Bronchial epithelial cell (primary cell): Measurements from ENCODE around the gene ALG2. TPM values are rescaled to one million over a fixed set of nuclear protein-coding genes. Genes with fewer than 3 reads are reported as not detected.

Source experiments
- DNase-seq: peaks from one replicate; pipeline ENCODE4 v3.0.0-alpha.2; 2010; ENCODE audit warnings: low read depth
- FAIRE-seq: peaks from 2 replicates; lab custom pipeline; 2011; peaks lifted over from hg19 to GRCh38; lab: Jason Lieb, UNC
- H3K27me3 ChIP-seq: 2 replicates; pipeline ENCODE4 v1.5.1; 2011; ENCODE audit warnings: low read length; ENCODE audit not compliant: control insufficient read depth, insufficient read depth
- H3K36me3 ChIP-seq: 2 replicates; pipeline ENCODE4 v1.5.1; 2011; ENCODE audit warnings: low read length; ENCODE audit not compliant: control insufficient read depth, insufficient read depth
- H3K4me3 ChIP-seq: 2 replicates; pipeline ENCODE4 v1.5.1; 2011; ENCODE audit warnings: mild to moderate bottlenecking, low read depth, low read length, control low read depth
- CTCF ChIP-seq: IDR thresholded peaks from 2 replicates; pipeline ENCODE4 v1.5.1; 2011; ENCODE audit warnings: mild to moderate bottlenecking, moderate library complexity, low read length, control low read depth, inconsistent platforms; ENCODE audit not compliant: insufficient read depth, severe bottlenecking
- total RNA-seq: library from RNA; depleted of rRNA; stranded (reverse); fragments of >200 nt; gene quantifications from 2 replicates; pipeline ENCODE4 v1.2.1, GENCODE V29; 2014

ALG2 gene
- total RNA-seq, 1 donor from 2014 or later = 33.2 TPM

- TF ChIP-seq CTCF = no peak
- DNase-seq = no peak
- no peak for FAIRE-seq
- no peak overlapping the region for H3K4me3 ChIP-seq
- H3K27me3 ChIP-seq = no peaks in the 10 kb centered on the region
- peaks cover 12% of the 10 kb centered on the region for H3K36me3 ChIP-seq
These were observed 2.7 kb upstream of the ALG2 start for GRCh38 chr9:99224445-99224844.

- no peak for TF ChIP-seq CTCF
- Histone ChIP-seq H3K27me3 (no peaks in the 10 kb centered on the region), H3K4me3 (peak overlapping the region; percentile 85), H3K36me3 (peaks cover 10% of the 10 kb centered on the region)
- FAIRE-seq (no peak), DNase-seq (no peak)
These were observed 901 bp upstream of the ALG2 start for GRCh38 chr9:99222416-99223270.

GRCh38 chr9:99221266-99221620 is 499 bp downstream of the ALG2 start:
- FAIRE-seq (no peak), DNase-seq (no peak)
- Histone ChIP-seq H3K27me3 (no peaks in the 10 kb centered on the region), H3K4me3 (peak overlapping the region; percentile 85), H3K36me3 (peaks cover 8% of the 10 kb centered on the region)
- no peak for TF ChIP-seq CTCF

- H3K36me3 ChIP-seq = peaks cover 6% of the 10 kb centered on the region
- no peak for DNase-seq
These were observed 1.7 kb downstream of the ALG2 start for GRCh38 chr9:99220011-99220410.

GRCh38 chr9:99216073-99216472 is 5.7 kb downstream of the ALG2 start:
- no peak overlapping the region for H3K4me3 ChIP-seq
- FAIRE-seq (no peak), DNase-seq (no peak)
- no peaks in the 10 kb centered on the region for H3K27me3 ChIP-seq
- TF ChIP-seq CTCF = no peak
- H3K36me3 ChIP-seq = peaks cover 5% of the 10 kb centered on the region

More at GRCh38 chr9:99220011-99220410, 1.7 kb downstream of the ALG2 start:
- TF ChIP-seq CTCF = no peak
- no peaks in the 10 kb centered on the region for H3K27me3 ChIP-seq
- H3K4me3 ChIP-seq = no peak overlapping the region
- FAIRE-seq = no peak
